OCI-LY3 (cell line): ENCODE data around the gene JAKMIP1.

Experiments used
- H2AFZ ChIP-seq: fragments of 200-600, 300-600 bp; shearing (Covaris generic); 2 replicates; pipeline ENCODE4 v1.6.0; 2014; ENCODE audit warnings: antibody characterized with exemption, low read depth, low read length
- H3K27ac ChIP-seq: fragments of 200-600, 300-600 bp; sonication (generic); 2 replicates; pipeline ENCODE4 v1.5.1; 2014; ENCODE audit warnings: mild to moderate bottlenecking, low read length, moderate library complexity, mixed read lengths
- H3K27me3 ChIP-seq: fragments of 200-600, 300-600 bp; sonication (generic); 2 replicates; pipeline ENCODE4 v1.6.1; 2014; ENCODE audit warnings: low read depth, low read length, mixed read lengths
- H3K36me3 ChIP-seq: fragments of 200-600, 300-600 bp; sonication (generic); replicated peaks from 2 replicates; pipeline ENCODE3; 2014; ENCODE audit warnings: low read depth, low read length, mixed read lengths
- H3K4me1 ChIP-seq: fragments of 300-600, 200-600 bp; sonication (generic); 2 replicates; pipeline ENCODE4 v1.6.1; 2014; ENCODE audit warnings: low read length, mixed read lengths
- H3K4me2 ChIP-seq: fragments of 200-600, 300-600 bp; sonication (generic); 2 replicates; pipeline ENCODE4 v1.6.1; 2014; ENCODE audit warnings: low read length, mixed read lengths
- H3K4me3 ChIP-seq: fragments of 300-600, 200-600 bp; sonication (generic); 2 replicates; pipeline ENCODE4 v1.5.1; 2014; ENCODE audit warnings: antibody characterized with exemption, mild to moderate bottlenecking, low read length, moderate library complexity
- H3K79me2 ChIP-seq: fragments of 300-600, 200-600 bp; shearing (Covaris generic); 2 replicates; pipeline ENCODE4 v1.6.1; 2014; ENCODE audit warnings: mild to moderate bottlenecking, low read length, mixed read lengths
- H3K9ac ChIP-seq: fragments of 300-600, 200-600 bp; shearing (Covaris generic); 2 replicates; pipeline ENCODE4 v1.6.0; 2014; ENCODE audit warnings: mild to moderate bottlenecking, low read length, moderate library complexity
- H3K9me3 ChIP-seq: fragments of 200-600, 300-600 bp; shearing (Covaris generic); 2 replicates; pipeline ENCODE4 v1.6.1; 2014; ENCODE audit warnings: low read length, mixed read lengths; ENCODE audit not compliant: insufficient read depth
- H4K20me1 ChIP-seq: fragments of 200-600, 300-600 bp; sonication (generic); 2 replicates; pipeline ENCODE4 v1.6.1; 2016; ENCODE audit warnings: low read length, mixed read lengths; ENCODE audit not compliant: insufficient read depth
- CTCF ChIP-seq: fragments of 200-600, 300-600 bp; sonication (generic); IDR thresholded peaks from 2 replicates; pipeline ENCODE4 v1.5.1; 2014; ENCODE audit warnings: antibody characterized with exemption, low read length, low read depth
- EZH2phosphoT487 ChIP-seq: fragments of 200-600 bp; shearing (Covaris generic); IDR thresholded peaks from 2 replicates; pipeline ENCODE4 v1.6.1; 2018; ENCODE audit warnings: antibody characterized with exemption, mixed run types, low read depth

Gene JAKMIP1

GRCh38 chr4:6011271-6011671 is 189.1 kb downstream of the JAKMIP1 start:
- Histone ChIP-seq H3K36me3 (no peaks in the 10 kb centered on the region), H3K27ac (no peak overlapping the region), H3K4me2 (no peak overlapping the region)

GRCh38 chr4:6010789-6011188 is 189.6 kb downstream of the JAKMIP1 start:
- Histone ChIP-seq H3K36me3 (no peaks in the 10 kb centered on the region), H3K9ac (no peak overlapping the region), H4K20me1 (no peaks in the 10 kb centered on the region), H3K4me1 (no peaks in the 10 kb centered on the region), H3K9me3 (no peaks in the 10 kb centered on the region), H3K79me2 (no peaks in the 10 kb centered on the region), H3K27me3 (no peaks in the 10 kb centered on the region), H2AFZ (no peak overlapping the region), H3K4me3 (no peak overlapping the region), H3K27ac (no peak overlapping the region), H3K4me2 (no peak overlapping the region)
- TF ChIP-seq EZH2phosphoT487 (no peak), CTCF (no peak)

More at GRCh38 chr4:6011271-6011671, 189.1 kb downstream of the JAKMIP1 start:
- Histone ChIP-seq H3K27me3 (no peaks in the 10 kb centered on the region), H3K4me3 (no peak overlapping the region), H3K9me3 (no peaks in the 10 kb centered on the region), H2AFZ (no peak overlapping the region), H3K4me1 (no peaks in the 10 kb centered on the region), H3K9ac (no peak overlapping the region), H3K79me2 (no peaks in the 10 kb centered on the region), H4K20me1 (no peaks in the 10 kb centered on the region)
- TF ChIP-seq CTCF: no peak
- no peak for TF ChIP-seq EZH2phosphoT487

- Histone ChIP-seq H3K27me3 (no peaks in the 10 kb centered on the region), H3K9ac (no peak overlapping the region), H3K9me3 (no peaks in the 10 kb centered on the region), H4K20me1 (no peaks in the 10 kb centered on the region), H3K4me2 (no peak overlapping the region), H3K4me1 (no peaks in the 10 kb centered on the region), H3K27ac (no peak overlapping the region), H3K79me2 (no peaks in the 10 kb centered on the region), H3K4me3 (no peak overlapping the region), H3K36me3 (no peaks in the 10 kb centered on the region), H2AFZ (no peak overlapping the region)
- no peak for TF ChIP-seq EZH2phosphoT487
- TF ChIP-seq CTCF: no peak
Measured at GRCh38 chr4:6009452-6009851, 190.9 kb downstream of the JAKMIP1 start.

- Histone ChIP-seq H3K9me3 (no peaks in the 10 kb centered on the region), H3K4me3 (no peak overlapping the region), H3K4me1 (no peaks in the 10 kb centered on the region), H3K27me3 (no peaks in the 10 kb centered on the region), H4K20me1 (no peaks in the 10 kb centered on the region), H3K9ac (no peak overlapping the region), H3K36me3 (no peaks in the 10 kb centered on the region), H3K27ac (no peak overlapping the region), H3K79me2 (no peaks in the 10 kb centered on the region), H2AFZ (no peak overlapping the region), H3K4me2 (no peak overlapping the region)
- TF ChIP-seq EZH2phosphoT487: no peak
- no peak for TF ChIP-seq CTCF
Measured at GRCh38 chr4:6008766-6009385, 191.5 kb downstream of the JAKMIP1 start.
